Natural killer cell (primary cell): Measurements from ENCODE around the gene IL17RB. TPM values are rescaled to one million over a fixed set of nuclear protein-coding genes. Genes with fewer than 3 reads are reported as not detected.

Source experiments
- ATAC-seq, 3 donors: fragments of 150-1000 bp in 2 of 3; fragments of 200-7000 bp in 1 of 3; cut with Tn5 transposase; 1 replicate in 1 of 3; 2 replicates in 2 of 3; pipeline ENCODE4 v1.10.0; 2021; ENCODE audit warnings: mild to moderate bottlenecking in 2 of 3, moderate library complexity in 2 of 3
- DNase-seq, 2 donors: peaks; one replicate each; pipeline versions ENCODE4 v3.0.0 to v3.0.0-alpha.2; 2013 to 2021; ENCODE audit warnings: mixed read lengths in 1 of 2
- H3K27ac ChIP-seq: one replicate; pipeline ENCODE4 v1.5.1; 2013; ENCODE audit warnings: mild to moderate bottlenecking, low read length
- H3K27me3 ChIP-seq: one replicate; pipeline ENCODE4 v1.6.1; 2013; ENCODE audit warnings: low read length; ENCODE audit not compliant: control insufficient read depth, insufficient read depth
- H3K36me3 ChIP-seq: one replicate; pipeline ENCODE4 v1.6.1; 2013; ENCODE audit warnings: low read length; ENCODE audit not compliant: control insufficient read depth, insufficient read depth
- H3K4me1 ChIP-seq: one replicate; pipeline ENCODE4 v1.6.1; 2013; ENCODE audit warnings: low read length; ENCODE audit not compliant: control insufficient read depth, insufficient read depth
- H3K4me3 ChIP-seq: one replicate; pipeline ENCODE4 v1.5.1; 2013; ENCODE audit warnings: low read length
- H3K9me3 ChIP-seq: one replicate; pipeline ENCODE4 v1.6.1; 2013; ENCODE audit warnings: low read length; ENCODE audit not compliant: control insufficient read depth, insufficient read depth
- H3K27ac Mint-ChIP-seq, 2 donors: one replicate each; pipeline ENCODE4 v1.8.0; 2022; ENCODE audit warnings: mild to moderate bottlenecking in 2 of 2, mixed read lengths in 2 of 2, moderate library complexity in 1 of 2
- H3K27me3 Mint-ChIP-seq, 2 donors: one replicate each; pipeline ENCODE4 v1.8.0; 2022; ENCODE audit warnings: low read depth in 2 of 2, mixed read lengths in 2 of 2
- H3K36me3 Mint-ChIP-seq: one replicate; pipeline ENCODE4 v1.8.0; 2022; ENCODE audit warnings: mixed read lengths
- H3K4me1 Mint-ChIP-seq, 2 donors: one replicate each; pipeline ENCODE4 v1.8.0; 2022; ENCODE audit warnings: mixed read lengths in 2 of 2
- H3K4me3 Mint-ChIP-seq: one replicate; pipeline ENCODE4 v1.8.0; 2022; ENCODE audit warnings: mild to moderate bottlenecking, moderate library complexity, mixed read lengths
- H3K9me3 Mint-ChIP-seq, 2 donors: one replicate each; pipeline ENCODE4 v1.8.0; 2022; ENCODE audit warnings: mixed read lengths in 2 of 2
- WGBS: methylation state at CpG from one replicate; pipeline ENCODE4 v1.1.7; 2013; ENCODE audit warnings: missing lambda C conversion rate; ENCODE audit not compliant: insufficient coverage; 5-methylcytosine and 5-hydroxymethylcytosine counted together
- intact Hi-C: fragments of 100-400 bp; cut with micrococcal nuclease; formaldehyde crosslinking; loops from one replicate; pipeline ENCODE4 v1.14.2; 2022
- total RNA-seq, 4 donors: library from RNA; stranded (reverse); fragments of 120-200 nt in 1 of 4; gene quantifications; one replicate each; pipeline versions ENCODE4 v1.2.3 to v1.2.4, GENCODE V29; 2013 to 2022
- TF ChIP-seq, protein P1 (sequence below): fragments of 200-600 bp; IDR thresholded peaks from one replicate; pipeline ENCODE4 v1.8.0; 2022; ENCODE audit warnings: antibody characterized with exemption

Gene IL17RB
- total RNA-seq, 3 donors from 2014 or later (not counting 1 experiment from before 2014, with no cell fraction given) = 0.25 TPM; not detected in 2

DNA sequence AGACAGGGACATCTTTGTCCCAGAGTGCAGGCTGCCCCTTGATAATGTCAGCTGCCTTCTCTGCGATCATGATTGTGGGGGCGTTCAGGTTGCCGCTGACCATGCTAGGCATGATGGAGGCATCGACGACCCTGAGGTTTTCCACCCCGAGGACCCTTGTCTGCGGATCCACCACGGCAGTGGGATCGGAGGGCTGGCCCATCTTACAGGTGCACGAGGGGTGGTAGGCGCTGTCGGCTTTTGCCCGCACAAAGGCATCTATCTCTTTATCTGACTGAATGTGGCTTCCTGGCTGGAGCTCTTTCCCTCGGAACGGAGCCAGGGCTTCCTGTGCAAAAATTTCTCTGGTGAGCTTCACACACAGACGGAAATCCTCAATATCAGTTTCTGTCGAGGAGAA is 28.6 kb upstream of the IL17RB start:
- no peaks in the 10 kb centered on the region for H3K9me3 ChIP-seq
- ATAC-seq (no peak), DNase-seq (no peak)
- 64% methylated on average over 17 of the region's 17 CpGs for WGBS
- H3K4me1 ChIP-seq = no peaks in the 10 kb centered on the region
- TF ChIP-seq, protein P1, sequence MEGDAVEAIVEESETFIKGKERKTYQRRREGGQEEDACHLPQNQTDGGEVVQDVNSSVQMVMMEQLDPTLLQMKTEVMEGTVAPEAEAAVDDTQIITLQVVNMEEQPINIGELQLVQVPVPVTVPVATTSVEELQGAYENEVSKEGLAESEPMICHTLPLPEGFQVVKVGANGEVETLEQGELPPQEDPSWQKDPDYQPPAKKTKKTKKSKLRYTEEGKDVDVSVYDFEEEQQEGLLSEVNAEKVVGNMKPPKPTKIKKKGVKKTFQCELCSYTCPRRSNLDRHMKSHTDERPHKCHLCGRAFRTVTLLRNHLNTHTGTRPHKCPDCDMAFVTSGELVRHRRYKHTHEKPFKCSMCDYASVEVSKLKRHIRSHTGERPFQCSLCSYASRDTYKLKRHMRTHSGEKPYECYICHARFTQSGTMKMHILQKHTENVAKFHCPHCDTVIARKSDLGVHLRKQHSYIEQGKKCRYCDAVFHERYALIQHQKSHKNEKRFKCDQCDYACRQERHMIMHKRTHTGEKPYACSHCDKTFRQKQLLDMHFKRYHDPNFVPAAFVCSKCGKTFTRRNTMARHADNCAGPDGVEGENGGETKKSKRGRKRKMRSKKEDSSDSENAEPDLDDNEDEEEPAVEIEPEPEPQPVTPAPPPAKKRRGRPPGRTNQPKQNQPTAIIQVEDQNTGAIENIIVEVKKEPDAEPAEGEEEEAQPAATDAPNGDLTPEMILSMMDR = no peak
- no peak overlapping the region for H3K4me3 Mint-ChIP-seq
- H3K27ac ChIP-seq = no peak overlapping the region
- no peaks in the 10 kb centered on the region for H3K36me3 ChIP-seq
- no peaks in the 10 kb centered on the region for H3K36me3 Mint-ChIP-seq
- no peak overlapping the region for H3K4me3 ChIP-seq
- peaks cover 0 to 5% of the 10 kb centered on the region in 2 donors for H3K27me3 Mint-ChIP-seq
- no peak overlapping the region for H3K27ac Mint-ChIP-seq
- intact Hi-C loops = no loop called here
- no peaks in the 10 kb centered on the region for H3K27me3 ChIP-seq
- no peaks in the 10 kb centered on the region for H3K9me3 Mint-ChIP-seq
- H3K4me1 Mint-ChIP-seq = no peaks in the 10 kb centered on the region

DNA sequence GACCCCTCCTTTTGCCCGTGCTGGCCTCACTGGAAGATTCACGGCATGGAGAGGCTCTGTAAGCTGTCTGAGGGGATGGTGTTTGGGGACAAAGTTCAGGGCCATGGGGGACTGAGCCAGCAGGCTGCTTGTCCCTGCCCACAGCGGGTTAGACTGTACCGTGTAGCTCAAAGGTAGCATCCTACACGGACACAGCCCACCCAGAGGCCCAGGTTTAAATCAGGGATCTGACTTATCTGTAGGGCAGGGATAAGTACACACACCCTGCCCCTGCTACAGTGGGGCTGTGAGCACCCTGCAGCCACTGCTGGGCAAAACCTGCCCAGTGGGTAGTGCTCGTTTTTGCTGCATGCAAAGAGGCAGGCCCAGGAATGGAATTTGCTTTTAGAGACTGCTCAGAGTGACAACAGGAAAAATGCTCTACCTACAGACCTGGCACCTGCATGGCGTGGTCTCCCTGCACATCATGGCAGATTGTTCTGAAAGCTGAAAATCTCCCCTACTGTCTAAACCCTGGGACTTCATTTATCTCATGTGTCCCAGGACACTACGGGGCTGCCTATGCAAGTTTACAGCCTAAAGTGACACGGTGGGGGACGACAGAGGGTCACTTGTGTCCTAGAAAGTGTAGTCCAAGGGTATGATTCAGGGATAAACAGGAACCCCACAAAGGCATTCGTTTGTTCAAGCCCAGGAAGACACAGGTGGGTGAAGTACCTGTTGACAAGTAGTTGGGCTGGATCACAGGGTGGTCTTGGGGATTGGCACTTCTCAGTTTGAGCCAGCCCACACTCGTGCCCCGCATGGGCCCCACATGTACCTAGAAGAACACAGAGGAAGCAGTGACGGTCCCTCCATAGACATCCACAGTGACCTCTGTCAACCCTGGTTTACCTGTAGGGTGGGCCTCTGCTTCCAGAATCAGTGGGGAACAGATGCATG is 27.9 kb upstream of the IL17RB start:
- Histone ChIP-seq H3K27ac (no peak overlapping the region), H3K36me3 (no peaks in the 10 kb centered on the region), H3K27me3 (no peaks in the 10 kb centered on the region), H3K4me3 (no peak overlapping the region), H3K4me1 (no peaks in the 10 kb centered on the region), H3K9me3 (no peaks in the 10 kb centered on the region)
- DNase-seq (no peak), ATAC-seq (no peak)
- 74% methylated on average over 14 of the region's 14 CpGs for WGBS
- H3K36me3 Mint-ChIP-seq = no peaks in the 10 kb centered on the region
- TF ChIP-seq, protein P1 = no peak
- intact Hi-C loops = no loop called here
- H3K4me3 Mint-ChIP-seq = no peak overlapping the region
- H3K27me3 Mint-ChIP-seq = peaks cover 0 to 5% of the 10 kb centered on the region in 2 donors
- no peaks in the 10 kb centered on the region for H3K9me3 Mint-ChIP-seq
- H3K27ac Mint-ChIP-seq = no peak overlapping the region
- H3K4me1 Mint-ChIP-seq = no peaks in the 10 kb centered on the region

DNA sequence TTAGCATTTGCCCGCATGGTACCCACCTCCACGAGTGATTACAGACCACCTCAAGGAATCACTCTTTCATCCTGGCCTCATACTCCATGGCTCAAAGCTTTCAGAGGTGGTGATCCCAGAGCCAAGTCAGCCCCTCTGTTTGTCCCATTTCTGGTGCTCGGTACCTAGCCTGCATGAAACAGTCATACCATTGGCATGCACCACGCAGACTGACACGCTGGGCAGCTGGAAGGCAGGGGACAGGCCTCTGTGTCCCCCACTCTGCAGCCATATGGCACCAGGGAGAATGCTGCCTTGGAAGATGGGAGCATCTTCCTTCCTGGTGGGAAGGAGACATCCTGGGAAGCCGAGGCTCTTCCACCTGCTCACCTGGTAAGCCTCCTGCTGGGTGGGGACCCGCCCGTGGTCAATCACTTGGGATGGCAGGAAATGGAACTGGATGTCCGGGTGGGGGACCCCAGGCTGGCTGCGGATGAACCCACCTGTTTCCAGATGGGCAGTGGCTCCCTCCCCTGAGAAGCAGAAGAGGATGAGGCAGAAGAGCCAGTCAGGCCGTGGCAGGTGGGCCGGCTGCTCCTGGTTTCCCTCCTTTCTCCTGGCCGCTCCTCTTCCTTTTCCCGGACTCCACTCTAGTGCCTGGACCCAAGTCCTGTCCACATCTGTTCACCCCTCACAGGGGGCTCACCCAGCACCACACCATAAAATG is 27.1 kb upstream of the IL17RB start:
- Histone ChIP-seq H3K27me3 (no peaks in the 10 kb centered on the region), H3K4me3 (no peak overlapping the region), H3K36me3 (no peaks in the 10 kb centered on the region), H3K27ac (no peak overlapping the region), H3K4me1 (no peaks in the 10 kb centered on the region), H3K9me3 (no peaks in the 10 kb centered on the region)
- ATAC-seq (no peak), DNase-seq (no peak)
- Mint-ChIP-seq H3K27ac (no peak overlapping the region), H3K4me3 (no peak overlapping the region), H3K27me3 (peaks cover 0 to 5% of the 10 kb centered on the region in 2 donors), H3K4me1 (no peaks in the 10 kb centered on the region), H3K36me3 (no peaks in the 10 kb centered on the region), H3K9me3 (no peaks in the 10 kb centered on the region)
- TF ChIP-seq, protein P1 = no peak
- intact Hi-C loops = no loop called here
- 92% methylated on average over 14 of the region's 14 CpGs for WGBS
